HG03575 (cell line): ENCODE results near the gene MTREX.

Experiments
- ATAC-seq: cut with Tn5 transposase; IDR thresholded peaks from one replicate; pipeline ENCODE4 v1.9.1; 2021; ENCODE audit not compliant: unreplicated experiment, insufficient number of reproducible peaks, low FRiP score; ENCODE audit errors: extremely low read depth

MTREX gene

GRCh38 chr5:55451976-55452375, 144.2 kb downstream of the MTREX start:
- no peak for ATAC-seq

GRCh38 chr5:55453211-55453610, 145.4 kb downstream of the MTREX start:
- no peak for ATAC-seq

- no peak for ATAC-seq
Observed at GRCh38 chr5:55454282-55454681, 146.5 kb downstream of the MTREX start.

GRCh38 chr5:55456216-55456895, 148.6 kb downstream of the MTREX start:
- ATAC-seq, result no peak

- no peak for ATAC-seq
Observed at GRCh38 chr5:55459572-55459971, 151.8 kb downstream of the MTREX start.

- ATAC-seq, result no peak
Observed at GRCh38 chr5:55463613-55464012, 155.8 kb downstream of the MTREX start.

- no peak for ATAC-seq
Observed at GRCh38 chr5:55467862-55468551, 160.2 kb downstream of the MTREX start.

- no peak for ATAC-seq
Observed at GRCh38 chr5:55469839-55470238, 162.1 kb downstream of the MTREX start.

GRCh38 chr5:55470282-55470681, 162.5 kb downstream of the MTREX start:
- ATAC-seq, result no peak

- ATAC-seq, result no peak
Observed at GRCh38 chr5:55471468-55471867, 163.7 kb downstream of the MTREX start.

GRCh38 chr5:55472642-55473041, 164.9 kb downstream of the MTREX start:
- no peak for ATAC-seq
